Left ventricle myocardium superior (tissue), 1 donor: ENCODE results near the gene JAK2. TPM values are rescaled to one million over a fixed set of nuclear protein-coding genes. Genes with fewer than 3 reads are reported as not detected.
"Not testable (repeated sequence)": the region's sequence is repeated elsewhere in the genome, so short reads cannot be mapped to it uniquely, and the experiment has no call there.

Experiments
- ATAC-seq: fragments of 200-7000 bp; cut with Tn5 transposase; one replicate; pipeline ENCODE4 v1.9.1; 2020; ENCODE audit warnings: mild to moderate bottlenecking, moderate library complexity
- DNase-seq: peaks from one replicate; pipeline ENCODE4 v3.0.0-alpha.2; 2020
- intact Hi-C: fragments of 100-400 bp; cut with micrococcal nuclease; formaldehyde crosslinking; loops from one replicate; pipeline ENCODE4 v1.11.0; 2022
- total RNA-seq: library from RNA; stranded (reverse); fragmentation: NEBNext Ultra II Directional; extraction: Animal tissue kit (Norgen Biotek cat#: 25700); gene quantifications from one replicate; pipeline ENCODE4 v1.2.1, GENCODE V29; 2021
- donor health status: DM: no; HTN: yes; CAD: no; lungs with severe emphysema.

JAK2 gene
- total RNA-seq, 1 donor from 2014 or later, result 21.5 TPM

- intact Hi-C loops, result no loop called here
- DNase-seq (no peak), ATAC-seq (no peak)
Measured at GRCh38 chr9:5025416-5025815, 40.3 kb downstream of the JAK2 start.

GRCh38 chr9:5031941-5032340 lies 46.9 kb downstream of the JAK2 start:
- intact Hi-C loops, DNase-seq, ATAC-seq: not testable (repeated sequence)

- intact Hi-C loops, result no loop called here
- DNase-seq, result no peak
Measured at GRCh38 chr9:5040730-5041389, 55.8 kb downstream of the JAK2 start.

GRCh38 chr9:5041390-5042115 lies 56.5 kb downstream of the JAK2 start:
- intact Hi-C loops, result no loop called here
- no peak for ATAC-seq
- DNase-seq, result no peak

More at GRCh38 chr9:5040730-5041389, 55.8 kb downstream of the JAK2 start:
- no peak for ATAC-seq

GRCh38 chr9:5042661-5043178 lies 57.6 kb downstream of the JAK2 start:
- intact Hi-C loops, result no loop called here
- peak; percentile 22 for ATAC-seq
- DNase-seq, result peak; percentile 36

GRCh38 chr9:5043381-5043780 lies 58.3 kb downstream of the JAK2 start:
- DNase-seq, result no peak
- ATAC-seq, result no peak
- intact Hi-C loops, result no loop called here

- ATAC-seq, result peak; percentile 68
Measured at GRCh38 chr9:5044160-5044559, 59.1 kb downstream of the JAK2 start.

GRCh38 chr9:5052838-5053237 lies 67.8 kb downstream of the JAK2 start:
- no peak for DNase-seq
- intact Hi-C loops, result no loop called here
- no peak for ATAC-seq

More at GRCh38 chr9:5044160-5044559, 59.1 kb downstream of the JAK2 start:
- intact Hi-C loops, result no loop called here
- no peak for DNase-seq

GRCh38 chr9:5062631-5063030 lies 77.6 kb downstream of the JAK2 start:
- intact Hi-C loops, result no loop called here
- DNase-seq (no peak), ATAC-seq (no peak)

- peak; percentile 37 for ATAC-seq
- peak; percentile 51 for DNase-seq
- intact Hi-C loops, result no loop called here
Measured at GRCh38 chr9:5072871-5073270, 87.8 kb downstream of the JAK2 start.

GRCh38 chr9:5073701-5074100 lies 88.6 kb downstream of the JAK2 start:
- no peak for ATAC-seq
- intact Hi-C loops, result no loop called here
- DNase-seq, result no peak

GRCh38 chr9:5085993-5086392 lies 100.9 kb downstream of the JAK2 start:
- DNase-seq (no peak), ATAC-seq (no peak)
- intact Hi-C loops, result no loop called here

- intact Hi-C loops, result no loop called here
- ATAC-seq (no peak), DNase-seq (no peak)
Measured at GRCh38 chr9:5089737-5090136, 104.7 kb downstream of the JAK2 start.

GRCh38 chr9:5095795-5096194 lies 110.7 kb downstream of the JAK2 start:
- ATAC-seq (no peak), DNase-seq (no peak)
- intact Hi-C loops, result no loop called here

GRCh38 chr9:5099466-5099865 lies 114.4 kb downstream of the JAK2 start:
- no peak for ATAC-seq
- intact Hi-C loops, result no loop called here
- DNase-seq, result no peak

GRCh38 chr9:5101127-5101526 lies 116.1 kb downstream of the JAK2 start:
- ATAC-seq, intact Hi-C loops, DNase-seq: not testable (repeated sequence)

GRCh38 chr9:5106517-5106916 lies 121.4 kb downstream of the JAK2 start:
- DNase-seq, intact Hi-C loops, ATAC-seq: not testable (repeated sequence)

GRCh38 chr9:5110867-5111681 lies 126.0 kb downstream of the JAK2 start:
- DNase-seq (peak; percentile 21), ATAC-seq (peak; percentile 14)
- intact Hi-C loops, result no loop called here

- intact Hi-C loops, result no loop called here
- DNase-seq (no peak), ATAC-seq (peak; percentile 25)
Measured at GRCh38 chr9:5111696-5112095, 126.6 kb downstream of the JAK2 start.
